Measurements from ENCODE around the gene GLIS1. TPM values are rescaled to one million over a fixed set of nuclear protein-coding genes. Genes with fewer than 3 reads are reported as not detected.

Gene GLIS1
- total RNA-seq, 1 donor: 2.9 TPM

DNA sequence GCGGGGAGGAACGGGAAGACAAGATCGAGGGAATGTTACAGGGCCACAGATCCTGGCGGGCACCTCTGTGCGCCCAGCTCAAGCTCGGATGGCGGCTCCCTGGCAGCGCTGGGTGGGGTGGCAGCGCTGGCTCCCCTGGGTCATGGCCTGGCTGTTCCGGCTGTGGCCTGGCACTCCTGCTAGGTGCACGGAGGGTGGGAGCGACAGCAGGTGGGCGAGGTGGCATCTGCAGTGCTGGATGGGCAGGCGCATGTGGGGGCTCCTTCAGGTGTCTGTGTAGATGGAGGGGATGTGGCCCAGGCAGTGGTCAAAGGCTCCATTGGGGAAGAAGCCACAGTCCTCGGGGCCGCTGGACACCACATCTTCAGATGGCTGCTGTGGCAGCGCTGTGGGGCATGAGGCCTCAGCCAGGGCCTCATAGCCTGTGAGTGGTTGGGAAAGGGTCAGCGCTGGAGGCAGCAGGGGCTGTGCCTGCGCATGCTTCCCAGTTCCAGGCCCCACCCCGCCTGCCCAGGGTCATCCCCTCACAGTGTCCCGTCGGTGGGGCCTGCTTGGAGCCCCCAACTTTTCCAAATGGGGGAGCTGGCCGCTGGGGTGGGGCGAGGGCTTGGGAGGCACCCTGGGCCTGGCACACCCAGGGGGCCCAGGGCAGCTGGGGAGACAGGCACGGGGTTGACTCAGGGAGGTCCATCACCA is 232.5 kb downstream of the GLIS1 start:
- Histone ChIP-seq H3K79me2 (ENCODE audit: insufficient read depth, low read length) (no peaks in the 10 kb centered on the region), H3K4me3 (ENCODE audit: insufficient read depth, low read length) (no peak overlapping the region), H3K4me1 (ENCODE audit: insufficient read depth, low read length) (peaks cover 2% of the 10 kb centered on the region), H2AFZ (ENCODE audit: low read length) (no peak overlapping the region), H3K4me2 (ENCODE audit: insufficient read depth, low read length) (no peak overlapping the region), H3K36me3 (ENCODE audit: insufficient read depth, low read length) (no peaks in the 10 kb centered on the region), H4K20me1 (ENCODE audit: insufficient read depth, low read length) (no peaks in the 10 kb centered on the region), H3K27me3 (ENCODE audit: insufficient read depth, low read length) (peaks cover 7% of the 10 kb centered on the region), H3K27ac (ENCODE audit: low read depth, low read length) (no peak overlapping the region), H3K9me3 (ENCODE audit: low read depth, low read length) (no peaks in the 10 kb centered on the region)
- DNase-seq (ENCODE audit: insufficient read length, low spot score, missing footprints): no peak
- TF ChIP-seq, protein P1, sequence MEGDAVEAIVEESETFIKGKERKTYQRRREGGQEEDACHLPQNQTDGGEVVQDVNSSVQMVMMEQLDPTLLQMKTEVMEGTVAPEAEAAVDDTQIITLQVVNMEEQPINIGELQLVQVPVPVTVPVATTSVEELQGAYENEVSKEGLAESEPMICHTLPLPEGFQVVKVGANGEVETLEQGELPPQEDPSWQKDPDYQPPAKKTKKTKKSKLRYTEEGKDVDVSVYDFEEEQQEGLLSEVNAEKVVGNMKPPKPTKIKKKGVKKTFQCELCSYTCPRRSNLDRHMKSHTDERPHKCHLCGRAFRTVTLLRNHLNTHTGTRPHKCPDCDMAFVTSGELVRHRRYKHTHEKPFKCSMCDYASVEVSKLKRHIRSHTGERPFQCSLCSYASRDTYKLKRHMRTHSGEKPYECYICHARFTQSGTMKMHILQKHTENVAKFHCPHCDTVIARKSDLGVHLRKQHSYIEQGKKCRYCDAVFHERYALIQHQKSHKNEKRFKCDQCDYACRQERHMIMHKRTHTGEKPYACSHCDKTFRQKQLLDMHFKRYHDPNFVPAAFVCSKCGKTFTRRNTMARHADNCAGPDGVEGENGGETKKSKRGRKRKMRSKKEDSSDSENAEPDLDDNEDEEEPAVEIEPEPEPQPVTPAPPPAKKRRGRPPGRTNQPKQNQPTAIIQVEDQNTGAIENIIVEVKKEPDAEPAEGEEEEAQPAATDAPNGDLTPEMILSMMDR (IDR thresholded peaks at IDR 0.05; ENCODE audit: extremely low read depth, low read depth, low read length): no peak

DNA sequence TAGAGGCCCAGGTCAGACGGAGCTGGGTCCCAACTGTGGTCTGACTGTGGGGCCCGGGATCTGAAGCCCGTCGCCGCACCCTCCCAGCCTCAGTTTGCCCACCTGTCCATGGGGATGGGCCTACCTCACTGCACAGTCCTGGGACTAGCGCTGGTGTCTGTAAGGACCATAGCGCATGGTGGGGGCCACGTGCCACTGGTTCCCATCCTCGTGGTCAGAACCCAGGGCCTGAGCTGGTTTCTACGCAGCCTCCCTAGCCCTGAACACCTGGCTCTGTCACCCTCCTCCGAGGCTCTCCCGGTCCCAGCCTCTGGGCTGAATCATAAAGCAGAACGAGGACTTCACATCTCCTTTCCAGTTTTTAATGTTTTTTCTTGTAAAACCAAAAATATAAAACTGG is 233.1 kb downstream of the GLIS1 start:
- H3K4me3 ChIP-seq (ENCODE audit: insufficient read depth, low read length): no peak overlapping the region
- H3K4me1 ChIP-seq (ENCODE audit: insufficient read depth, low read length): no peaks in the 10 kb centered on the region
- H2AFZ ChIP-seq (ENCODE audit: low read length): no peak overlapping the region
- peaks cover 12% of the 10 kb centered on the region for H3K27me3 ChIP-seq (ENCODE audit: insufficient read depth, low read length)
- no peak overlapping the region for H3K4me2 ChIP-seq (ENCODE audit: insufficient read depth, low read length)
- TF ChIP-seq, protein P1 (IDR thresholded peaks at IDR 0.05; ENCODE audit: extremely low read depth, low read depth, low read length): no peak
- H3K9me3 ChIP-seq (ENCODE audit: low read depth, low read length): no peaks in the 10 kb centered on the region
- H3K79me2 ChIP-seq (ENCODE audit: insufficient read depth, low read length): no peaks in the 10 kb centered on the region
- no peaks in the 10 kb centered on the region for H4K20me1 ChIP-seq (ENCODE audit: insufficient read depth, low read length)
- peak; percentile 80 for DNase-seq (ENCODE audit: insufficient read length, low spot score, missing footprints)
- H3K27ac ChIP-seq (ENCODE audit: low read depth, low read length): no peak overlapping the region
- no peaks in the 10 kb centered on the region for H3K36me3 ChIP-seq (ENCODE audit: insufficient read depth, low read length)

DNA sequence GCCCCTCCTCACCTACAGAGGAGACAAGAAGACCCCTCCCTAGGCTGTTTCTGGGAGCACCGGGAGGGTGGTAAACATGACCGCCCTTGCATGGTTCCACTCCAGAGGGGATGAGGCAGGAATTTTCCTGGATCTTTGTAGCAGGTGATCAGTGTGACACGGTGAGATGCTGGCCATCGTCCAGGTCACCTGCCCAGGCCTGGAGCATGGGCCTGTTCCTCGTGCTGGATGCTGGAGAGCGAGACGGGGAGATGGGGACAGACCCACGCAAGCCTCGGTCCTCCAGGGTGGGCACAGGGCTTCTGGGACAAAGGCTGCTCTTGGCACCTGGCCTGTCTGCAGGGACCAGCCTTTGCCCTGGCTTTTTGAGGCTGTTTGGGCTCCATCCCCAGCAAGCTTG is 233.6 kb downstream of the GLIS1 start:
- no peaks in the 10 kb centered on the region for H3K79me2 ChIP-seq (ENCODE audit: insufficient read depth, low read length)
- H3K4me2 ChIP-seq (ENCODE audit: insufficient read depth, low read length): no peak overlapping the region
- TF ChIP-seq, protein P1 (IDR thresholded peaks at IDR 0.05; ENCODE audit: extremely low read depth, low read depth, low read length): no peak
- no peaks in the 10 kb centered on the region for H3K4me1 ChIP-seq (ENCODE audit: insufficient read depth, low read length)
- H3K27me3 ChIP-seq (ENCODE audit: insufficient read depth, low read length): peaks cover 16% of the 10 kb centered on the region
- H3K4me3 ChIP-seq (ENCODE audit: insufficient read depth, low read length): no peak overlapping the region
- H2AFZ ChIP-seq (ENCODE audit: low read length): no peak overlapping the region
- no peaks in the 10 kb centered on the region for H3K36me3 ChIP-seq (ENCODE audit: insufficient read depth, low read length)
- DNase-seq (ENCODE audit: insufficient read length, low spot score, missing footprints): peak; percentile 49
- H3K27ac ChIP-seq (ENCODE audit: low read depth, low read length): no peak overlapping the region
- H3K9me3 ChIP-seq (ENCODE audit: low read depth, low read length): no peaks in the 10 kb centered on the region
- no peaks in the 10 kb centered on the region for H4K20me1 ChIP-seq (ENCODE audit: insufficient read depth, low read length)

DNA sequence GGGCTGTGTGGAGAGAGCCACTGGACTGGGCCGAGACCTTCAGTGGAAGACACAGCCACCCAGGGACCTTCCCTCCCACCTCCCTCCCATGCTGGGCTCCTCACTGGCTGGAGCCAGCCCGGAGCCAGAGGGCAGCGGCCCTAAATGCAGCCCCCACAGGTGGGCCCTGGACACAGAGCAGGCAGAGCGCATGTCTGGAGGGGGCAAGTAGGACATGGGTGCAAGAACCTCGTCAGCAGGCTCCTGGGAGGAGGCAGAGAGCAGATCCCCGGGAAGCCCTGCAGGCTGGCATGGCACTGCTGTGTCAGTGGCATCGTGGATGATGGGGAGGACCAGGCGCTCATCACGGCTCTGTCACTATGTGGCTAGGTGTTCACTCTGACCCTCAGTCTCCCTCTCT is 234.1 kb downstream of the GLIS1 start:
- Histone ChIP-seq H3K36me3 (ENCODE audit: insufficient read depth, low read length) (no peaks in the 10 kb centered on the region), H3K27ac (ENCODE audit: low read depth, low read length) (no peak overlapping the region), H4K20me1 (ENCODE audit: insufficient read depth, low read length) (no peaks in the 10 kb centered on the region), H3K9me3 (ENCODE audit: low read depth, low read length) (no peaks in the 10 kb centered on the region), H3K4me2 (ENCODE audit: insufficient read depth, low read length) (no peak overlapping the region), H2AFZ (ENCODE audit: low read length) (no peak overlapping the region), H3K79me2 (ENCODE audit: insufficient read depth, low read length) (no peaks in the 10 kb centered on the region), H3K27me3 (ENCODE audit: insufficient read depth, low read length) (peaks cover 17% of the 10 kb centered on the region), H3K4me3 (ENCODE audit: insufficient read depth, low read length) (no peak overlapping the region), H3K4me1 (ENCODE audit: insufficient read depth, low read length) (no peaks in the 10 kb centered on the region)
- TF ChIP-seq, protein P1 (IDR thresholded peaks at IDR 0.05; ENCODE audit: extremely low read depth, low read depth, low read length): no peak
- peak; percentile 88 for DNase-seq (ENCODE audit: insufficient read length, low spot score, missing footprints)

Measured in osteoblast (primary cell).